Type B pancreatic cell (in vitro differentiated cells): ENCODE results near the gene OR1Q1. TPM values are rescaled to one million over a fixed set of nuclear protein-coding genes. Genes with fewer than 3 reads are reported as not detected.

Experiments
- DNase-seq: peaks from one replicate; pipeline ENCODE4 v3.0.0; 2021; ENCODE audit warnings: mixed read lengths; ENCODE audit not compliant: unreplicated experiment; ENCODE audit errors: extremely low spot score
- H3K27ac Mint-ChIP-seq: 2 replicates; pipeline ENCODE4 v1.8.0; 2021; ENCODE audit warnings: mild to moderate bottlenecking, mixed read lengths
- H3K27me3 Mint-ChIP-seq: 2 replicates; pipeline ENCODE4 v1.8.0; 2021; ENCODE audit warnings: mixed read lengths
- H3K36me3 Mint-ChIP-seq: 2 replicates; pipeline ENCODE4 v1.8.0; 2021; ENCODE audit warnings: mixed read lengths
- H3K4me1 Mint-ChIP-seq: one replicate; pipeline ENCODE4 v1.8.0; 2021; ENCODE audit warnings: mixed read lengths; ENCODE audit not compliant: unreplicated experiment
- H3K4me3 Mint-ChIP-seq: 2 replicates; pipeline ENCODE4 v1.8.0; 2021; ENCODE audit warnings: mild to moderate bottlenecking, mixed read lengths
- H3K9me3 Mint-ChIP-seq: 2 replicates; pipeline ENCODE4 v1.8.0; 2021; ENCODE audit warnings: mixed read lengths
- total RNA-seq: library from RNA; stranded (reverse); gene quantifications from 2 replicates; pipeline ENCODE4 v1.2.1, GENCODE V29; 2021; ENCODE audit warnings: low replicate concordance
- TF ChIP-seq, protein P1 (sequence below): fragments of 200-600 bp; sonication (generic); conservative IDR thresholded peaks from 2 replicates; pipeline ENCODE4 v1.5.0; 2021; ENCODE audit warnings: antibody characterized with exemption, mild to moderate bottlenecking

OR1Q1 gene
- total RNA-seq, 1 donor from 2014 or later = not detected

DNA sequence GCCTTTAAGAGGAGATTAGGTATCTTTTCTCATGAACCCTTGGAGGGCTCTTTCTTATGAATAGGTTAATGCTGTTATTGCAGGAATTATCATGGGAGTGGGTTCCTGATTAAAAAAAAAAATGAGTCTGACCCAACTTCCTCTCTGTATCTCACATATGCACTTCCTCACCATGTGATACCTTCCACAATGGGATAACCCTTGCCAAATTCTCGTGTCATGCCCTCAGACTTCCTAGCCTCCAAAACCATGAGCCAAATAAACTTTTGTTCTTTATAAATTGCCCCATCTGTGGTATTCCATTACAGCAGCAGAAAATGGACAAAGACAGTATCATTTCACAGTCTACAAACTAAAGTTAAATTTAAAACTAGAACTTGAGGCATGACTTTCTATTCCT is 41.8 kb downstream of the OR1Q1 start:
- Mint-ChIP-seq H3K36me3 (no peaks in the 10 kb centered on the region), H3K4me1 (no peaks in the 10 kb centered on the region), H3K27ac (no peak overlapping the region), H3K4me3 (no peak overlapping the region), H3K27me3 (no peaks in the 10 kb centered on the region), H3K9me3 (no peaks in the 10 kb centered on the region)
- TF ChIP-seq, protein P1, sequence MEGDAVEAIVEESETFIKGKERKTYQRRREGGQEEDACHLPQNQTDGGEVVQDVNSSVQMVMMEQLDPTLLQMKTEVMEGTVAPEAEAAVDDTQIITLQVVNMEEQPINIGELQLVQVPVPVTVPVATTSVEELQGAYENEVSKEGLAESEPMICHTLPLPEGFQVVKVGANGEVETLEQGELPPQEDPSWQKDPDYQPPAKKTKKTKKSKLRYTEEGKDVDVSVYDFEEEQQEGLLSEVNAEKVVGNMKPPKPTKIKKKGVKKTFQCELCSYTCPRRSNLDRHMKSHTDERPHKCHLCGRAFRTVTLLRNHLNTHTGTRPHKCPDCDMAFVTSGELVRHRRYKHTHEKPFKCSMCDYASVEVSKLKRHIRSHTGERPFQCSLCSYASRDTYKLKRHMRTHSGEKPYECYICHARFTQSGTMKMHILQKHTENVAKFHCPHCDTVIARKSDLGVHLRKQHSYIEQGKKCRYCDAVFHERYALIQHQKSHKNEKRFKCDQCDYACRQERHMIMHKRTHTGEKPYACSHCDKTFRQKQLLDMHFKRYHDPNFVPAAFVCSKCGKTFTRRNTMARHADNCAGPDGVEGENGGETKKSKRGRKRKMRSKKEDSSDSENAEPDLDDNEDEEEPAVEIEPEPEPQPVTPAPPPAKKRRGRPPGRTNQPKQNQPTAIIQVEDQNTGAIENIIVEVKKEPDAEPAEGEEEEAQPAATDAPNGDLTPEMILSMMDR = no peak
- DNase-seq = no peak

DNA sequence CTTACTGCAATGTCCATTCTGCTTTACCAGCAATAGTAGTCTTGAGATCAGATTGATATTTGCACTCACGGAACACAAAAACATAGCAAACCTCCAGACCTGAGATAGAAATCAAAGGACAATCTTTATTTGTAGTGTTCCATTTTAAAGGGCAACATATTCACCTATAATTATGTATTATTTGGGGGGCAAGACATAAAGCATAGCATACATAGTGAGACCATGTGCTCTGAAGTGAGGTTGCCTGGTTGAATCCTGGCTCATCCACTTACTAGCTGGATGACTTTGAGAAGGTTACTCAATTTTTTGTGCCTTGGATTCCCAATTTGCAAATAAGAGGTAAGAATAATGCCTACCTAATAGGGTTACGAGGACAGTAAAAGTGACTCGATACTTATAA is 43.0 kb downstream of the OR1Q1 start, which contains the start of gene OR1B1:
TSS of gene OR1B1 (minus strand) at position 101 of the 400 bp plus-strand sequence.
- Mint-ChIP-seq H3K27me3 (no peaks in the 10 kb centered on the region), H3K36me3 (no peaks in the 10 kb centered on the region), H3K9me3 (no peaks in the 10 kb centered on the region), H3K27ac (no peak within 1 kb of the TSS), H3K4me3 (no peak within 1 kb of the TSS), H3K4me1 (no peaks in the 10 kb centered on the region)
- DNase-seq = no peak
- TF ChIP-seq, protein P1 = no peak

DNA sequence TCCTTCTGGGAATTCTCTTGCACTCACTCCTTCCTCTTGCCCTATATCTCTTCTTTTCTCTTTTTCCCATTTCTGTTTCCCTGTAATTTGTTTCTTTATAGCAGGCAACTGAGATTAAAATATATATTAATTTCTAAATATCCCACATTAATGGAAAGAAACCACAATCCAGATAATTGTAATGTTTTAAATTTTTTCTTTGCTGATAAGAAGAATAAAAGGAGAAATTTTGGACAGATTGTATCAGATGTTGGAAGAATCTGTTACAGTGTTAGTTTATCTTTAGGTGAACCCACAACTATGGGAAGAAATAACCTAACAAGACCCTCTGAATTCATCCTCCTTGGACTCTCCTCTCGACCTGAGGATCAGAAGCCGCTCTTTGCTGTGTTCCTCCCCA is 46.9 kb downstream of the OR1Q1 start, which contains the start of gene OR1L1:
TSS of gene OR1L1 (plus strand) at position 301 of the 400 bp plus-strand sequence. CDS start at position 301, 0 bp downstream.
- Mint-ChIP-seq H3K9me3 (no peaks in the 10 kb centered on the region), H3K27ac (no peak within 1 kb of the TSS), H3K4me3 (no peak within 1 kb of the TSS), H3K27me3 (no peaks in the 10 kb centered on the region), H3K4me1 (no peaks in the 10 kb centered on the region), H3K36me3 (no peaks in the 10 kb centered on the region)
- TF ChIP-seq, protein P1 = no peak
- no peak for DNase-seq

Other genes with a start within 250 kb of the OR1Q1 start
- gene PTGS1, start 243.7 kb upstream of the OR1Q1 start, total RNA-seq = 1.1 and 1.7 TPM in 2 replicates
- not detected in 2 replicates for gene OR1J1, start 136.8 kb upstream of the OR1Q1 start, total RNA-seq
- not detected in 2 replicates for gene OR1J2, start 103.9 kb upstream of the OR1Q1 start, total RNA-seq
- gene OR1J4, start 95.6 kb upstream of the OR1Q1 start, total RNA-seq = not detected in 2 replicates
- gene OR1N1, start 87.4 kb upstream of the OR1Q1 start, total RNA-seq = not detected in 2 replicates
- not detected in 2 replicates for gene OR1N2, start 61.6 kb upstream of the OR1Q1 start, total RNA-seq
- gene OR1L8, start 31.4 kb upstream of the OR1Q1 start, total RNA-seq = not detected in 2 replicates
- gene OR1B1, start 42.9 kb downstream of the OR1Q1 start, total RNA-seq = not detected in 2 replicates
- gene OR1L1, start 47.0 kb downstream of the OR1Q1 start, total RNA-seq = not detected in 2 replicates
- gene OR1L3, start 60.4 kb downstream of the OR1Q1 start, total RNA-seq = not detected in 2 replicates
- gene OR1L4, start 109.3 kb downstream of the OR1Q1 start, total RNA-seq = not detected in 2 replicates
- gene OR1L6, start 127.6 kb downstream of the OR1Q1 start, total RNA-seq = not detected in 2 replicates
- gene OR5C1, start 174.2 kb downstream of the OR1Q1 start, total RNA-seq = not detected in 2 replicates
- not detected in 2 replicates for gene OR1K1, start 185.4 kb downstream of the OR1Q1 start, total RNA-seq
- 18.5 and 21.3 TPM in 2 replicates for gene PDCL, start 213.8 kb downstream of the OR1Q1 start, total RNA-seq